HG02798 (cell line): ENCODE results near the gene MYO1B.
A peak's percentile ranks its signal among the peaks of the same experiment; 100 is the strongest.

ENCODE experiments used
- ATAC-seq: cut with Tn5 transposase; IDR thresholded peaks from one replicate; pipeline ENCODE4 v1.9.1; 2021; ENCODE audit warnings: mild to moderate bottlenecking; ENCODE audit not compliant: unreplicated experiment, poor library complexity

Gene MYO1B

DNA sequence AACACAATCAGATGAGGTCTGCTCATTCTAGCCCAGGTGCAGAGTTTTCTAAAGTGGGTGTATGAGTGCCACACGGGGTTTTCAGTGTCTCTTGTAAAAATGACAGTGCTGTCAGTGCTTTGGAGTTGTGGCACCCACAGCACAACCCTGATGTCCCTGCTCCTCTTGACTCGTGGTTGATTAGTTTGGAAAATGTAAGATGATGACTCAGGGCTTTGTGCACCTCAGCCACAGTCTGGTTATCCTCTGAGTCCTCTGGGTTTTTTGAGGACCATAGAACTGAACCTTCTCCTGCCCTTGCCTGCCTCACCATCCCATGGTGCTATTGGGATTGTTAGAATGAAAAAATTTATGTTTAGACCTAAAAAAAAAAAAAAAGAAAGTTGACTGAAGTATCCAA, 105.6 kb downstream of the MYO1B start:
- ATAC-seq = no peak

- ATAC-seq = no peak
Measured at GRCh38 chr2:191351298-191351697, 106.1 kb downstream of the MYO1B start.

DNA sequence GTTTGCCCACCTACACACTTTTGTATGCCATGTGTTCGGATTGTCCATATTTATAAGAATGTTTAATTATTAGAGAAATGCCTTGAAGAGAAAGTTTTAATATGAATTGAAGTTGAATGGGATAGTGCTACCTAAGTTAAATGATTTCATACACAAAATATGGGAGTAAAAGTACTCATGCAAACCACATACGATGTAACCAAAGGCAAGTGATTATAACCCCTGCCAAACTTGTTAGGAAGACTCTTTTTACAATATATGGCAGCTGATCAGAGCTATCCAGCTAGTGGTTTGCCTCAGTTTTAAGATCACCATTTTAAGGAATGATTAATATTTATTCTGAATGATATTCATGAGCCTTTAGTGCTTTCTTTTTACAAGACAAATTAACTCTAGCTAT, 106.7 kb downstream of the MYO1B start:
- no peak for ATAC-seq

GRCh38 chr2:191352536-191352935, 107.3 kb downstream of the MYO1B start:
- no peak for ATAC-seq

GRCh38 chr2:191355170-191355758, 110.1 kb downstream of the MYO1B start:
- ATAC-seq = no peak

GRCh38 chr2:191357678-191358077, 112.5 kb downstream of the MYO1B start:
- ATAC-seq = no peak

GRCh38 chr2:191358325-191359025, 113.3 kb downstream of the MYO1B start:
- ATAC-seq = no peak

DNA sequence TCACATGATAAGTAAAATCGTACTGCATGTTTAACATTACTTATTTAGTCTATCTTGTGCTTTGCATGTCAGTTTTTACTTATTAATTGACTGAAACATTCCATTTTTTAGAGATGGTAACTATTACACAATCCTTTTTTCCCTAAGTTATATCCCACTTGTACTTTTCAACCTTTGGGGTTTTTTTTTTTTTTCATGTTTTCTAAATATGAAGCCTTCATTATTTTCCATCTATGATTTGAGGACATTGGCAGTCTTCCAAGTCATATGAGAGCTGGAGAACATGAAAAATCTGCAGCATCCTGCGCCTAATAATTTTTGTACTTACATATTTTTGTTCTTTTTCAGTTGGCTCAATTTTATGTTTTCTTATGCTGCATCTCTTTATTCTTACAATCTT, 113.9 kb downstream of the MYO1B start:
- ATAC-seq = no peak

DNA sequence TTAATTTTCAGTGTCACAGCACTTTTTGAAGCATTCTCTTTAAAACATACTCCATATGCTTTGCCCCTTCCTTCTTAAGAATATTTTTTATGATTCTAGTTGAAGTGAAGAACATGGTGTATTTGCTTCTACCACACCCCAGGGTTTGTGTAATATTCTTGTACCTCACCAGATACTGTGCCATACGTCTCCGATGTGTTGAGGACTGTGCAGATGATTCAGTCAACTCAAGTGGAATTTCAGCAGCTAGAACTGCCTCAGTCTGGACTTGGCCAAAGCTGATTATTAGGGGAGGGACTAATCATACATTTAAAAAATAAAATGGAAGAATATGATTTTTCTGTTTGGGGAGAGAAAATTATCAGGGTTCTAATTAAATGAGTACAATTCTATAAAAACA, 115.7 kb downstream of the MYO1B start:
- ATAC-seq = no peak

- no peak for ATAC-seq
Measured at GRCh38 chr2:191362841-191363240, 117.6 kb downstream of the MYO1B start.

DNA sequence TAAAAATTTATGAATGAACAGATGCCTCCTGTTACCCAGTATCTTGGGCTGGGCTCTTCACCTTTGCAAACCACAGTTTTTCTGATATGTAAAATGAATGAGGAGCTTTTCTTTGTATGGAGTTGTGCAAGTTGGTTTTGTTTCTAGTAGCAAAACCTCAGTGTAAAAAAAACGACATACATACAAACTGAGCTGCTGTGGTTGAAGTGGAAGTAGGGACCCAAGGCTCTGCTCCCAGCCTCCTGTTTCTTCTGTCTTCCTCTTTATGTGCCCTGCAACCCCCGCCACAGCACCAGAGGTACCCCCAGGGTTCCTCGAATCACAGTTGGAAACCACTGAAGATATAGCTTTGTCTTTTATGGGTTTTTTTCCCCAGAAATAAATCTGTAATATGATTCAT, 118.1 kb downstream of the MYO1B start:
- ATAC-seq = no peak

DNA sequence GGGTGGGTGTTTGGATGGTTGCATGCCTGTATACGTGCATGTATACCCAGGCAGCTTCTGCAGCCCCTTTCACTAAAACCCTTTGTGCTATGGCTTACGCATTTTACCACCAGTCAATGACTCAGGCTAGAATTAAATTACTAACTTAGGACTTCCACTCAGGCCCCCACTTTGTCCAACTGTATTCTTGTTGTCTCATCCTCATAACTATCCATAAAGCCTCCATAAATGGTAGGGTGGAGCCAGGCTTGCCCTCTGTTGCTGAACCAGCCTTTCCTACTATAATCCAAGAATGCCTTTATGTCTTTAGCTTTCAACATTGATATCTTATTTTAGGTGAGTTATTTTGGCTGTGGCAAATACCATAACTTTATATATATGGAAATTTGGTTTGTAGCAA, 119.9 kb downstream of the MYO1B start:
- no peak for ATAC-seq

DNA sequence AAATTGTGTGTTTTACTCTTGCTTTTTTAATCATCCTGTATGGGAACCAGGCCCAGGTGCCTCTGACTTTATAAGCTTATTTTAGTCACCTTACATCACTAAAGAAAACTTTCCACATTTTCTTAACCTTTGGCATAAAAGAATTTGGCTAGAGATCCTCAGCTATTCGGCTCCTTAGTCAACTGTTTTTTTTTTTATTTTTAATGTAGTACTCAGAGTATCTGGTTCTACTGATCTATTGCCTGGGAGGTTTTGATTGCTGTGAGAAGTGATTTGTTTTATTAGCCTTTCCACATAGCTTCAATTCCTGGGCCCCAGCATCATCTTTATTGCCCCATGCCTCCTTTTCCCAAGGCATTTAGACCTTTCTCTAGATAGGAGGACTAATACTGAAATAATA, 121.0 kb downstream of the MYO1B start:
- ATAC-seq = no peak

GRCh38 chr2:191369034-191369433, 123.8 kb downstream of the MYO1B start:
- ATAC-seq = no peak

DNA sequence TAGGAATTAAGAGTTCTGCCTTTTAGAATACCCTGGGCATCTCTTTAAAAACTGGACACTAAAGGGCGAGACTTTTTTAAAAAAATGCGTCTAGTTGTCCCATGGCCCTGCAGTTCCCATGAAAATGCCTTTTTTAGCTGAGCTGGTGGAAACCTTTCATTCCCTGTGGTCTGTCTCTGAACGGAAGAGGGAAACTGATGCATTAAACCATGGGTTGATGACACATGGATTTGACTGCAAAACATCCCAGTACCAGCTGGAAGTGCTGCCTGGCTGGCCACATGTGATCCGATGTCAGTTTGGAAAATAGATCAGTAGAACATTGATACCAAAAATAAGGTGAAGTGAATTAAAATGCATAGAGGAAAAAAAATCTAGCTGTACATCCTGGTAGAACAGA, 129.2 kb downstream of the MYO1B start:
- ATAC-seq = no peak

- no peak for ATAC-seq
Measured at GRCh38 chr2:191374939-191375338, 129.7 kb downstream of the MYO1B start.

GRCh38 chr2:191376981-191377629, 131.9 kb downstream of the MYO1B start:
- ATAC-seq = peak; percentile 60

GRCh38 chr2:191379375-191379774, 134.2 kb downstream of the MYO1B start:
- no peak for ATAC-seq

- no peak for ATAC-seq
Measured at GRCh38 chr2:191382801-191383200, 137.6 kb downstream of the MYO1B start.

- no peak for ATAC-seq
Measured at GRCh38 chr2:191383486-191383885, 138.3 kb downstream of the MYO1B start.

- no peak for ATAC-seq
Measured at GRCh38 chr2:191384829-191385228, 139.6 kb downstream of the MYO1B start.
